Thymus (tissue), 11 donors: Measurements from ENCODE around the gene SLC30A3. TPM values are rescaled to one million over a fixed set of nuclear protein-coding genes. Genes with fewer than 3 reads are reported as not detected.

ENCODE experiments used
- DNase-seq, 9 donors: peaks; one replicate each; pipeline ENCODE4 v3.0.0-alpha.2; 2013; ENCODE audit warnings: low spot score in 9 of 9, low read depth in 6 of 9, missing footprints in 1 of 9
- H3K27ac ChIP-seq, 2 donors: one replicate each; pipeline ENCODE4 v1.5.1; 2013; ENCODE audit warnings: control low read depth in 1 of 2, low read depth in 1 of 2, low read length in 1 of 2, mild to moderate bottlenecking in 1 of 2, moderate library complexity in 1 of 2
- H3K27me3 ChIP-seq, 2 donors: one replicate each; pipeline ENCODE4 v1.5.1; 2013; ENCODE audit warnings: low read length in 1 of 2; ENCODE audit not compliant: control insufficient read depth in 2 of 2, insufficient read depth in 1 of 2
- H3K36me3 ChIP-seq, 2 donors: one replicate each; pipeline ENCODE4 v1.5.1; 2013; ENCODE audit warnings: low read length in 1 of 2, mild to moderate bottlenecking in 1 of 2, moderate library complexity in 1 of 2; ENCODE audit not compliant: control insufficient read depth in 2 of 2, insufficient read depth in 2 of 2
- H3K4me1 ChIP-seq, 2 donors: one replicate each; pipeline ENCODE4 v1.5.1; 2013; ENCODE audit warnings: low read length in 2 of 2; ENCODE audit not compliant: control insufficient read depth in 2 of 2, insufficient read depth in 2 of 2
- H3K4me3 ChIP-seq, 2 donors: one replicate each; pipeline ENCODE4 v1.5.1; 2013; ENCODE audit warnings: low read length in 2 of 2, control low read depth in 1 of 2, mild to moderate bottlenecking in 1 of 2
- H3K9me3 ChIP-seq, 2 donors: one replicate each; pipeline ENCODE4 v1.5.1; 2013; ENCODE audit warnings: low read length in 1 of 2, mild to moderate bottlenecking in 1 of 2; ENCODE audit not compliant: control insufficient read depth in 2 of 2, insufficient read depth in 1 of 2
- whole genome bisulfite sequencing: extraction: QIAGEN DNeasy Blood & Tissue Kit; methylation state at CpG from one replicate; pipeline ENCODE4 v1.1.7; 2013; 5-methylcytosine and 5-hydroxymethylcytosine counted together
- polyA plus RNA-seq: library from polyadenylated mRNA; stranded (reverse); fragments of 200-250 nt; gene quantifications from one replicate; pipeline ENCODE4 v1.2.3, GENCODE V29; 2013
- total RNA-seq: library from RNA; stranded (reverse); fragments of 120-200 nt; gene quantifications from one replicate; pipeline ENCODE4 v1.2.4, GENCODE V29; 2013
- donor health status: healthy.

The SLC30A3 gene
- total and polyA plus RNA-seq, 2 donors: 0.05 to 0.18 TPM

DNA sequence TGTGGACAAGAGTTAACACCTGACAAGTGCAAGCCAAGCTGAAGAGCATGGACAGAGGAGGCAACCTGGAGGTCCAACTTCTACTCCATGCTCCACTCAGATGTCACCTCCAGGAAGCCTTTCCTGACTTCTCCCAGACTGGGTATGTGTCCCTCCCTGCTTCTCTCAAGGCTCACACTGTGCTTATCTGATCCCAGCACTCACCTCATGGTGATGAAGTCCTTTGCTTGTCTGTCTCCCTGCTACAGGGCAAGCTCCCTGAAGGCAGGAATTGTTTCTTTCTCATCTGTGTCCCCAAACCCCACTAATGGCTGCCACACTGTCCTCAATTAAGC is 2.7 kb upstream of the SLC30A3 start:
- Histone ChIP-seq H3K27ac (no peak overlapping the region), H3K36me3 (no peaks in the 10 kb centered on the region), H3K27me3 (peaks cover 57 to 91% of the 10 kb centered on the region in 2 donors), H3K4me3 (no peak overlapping the region), H3K9me3 (no peaks in the 10 kb centered on the region), H3K4me1 (peaks cover 13 to 25% of the 10 kb centered on the region in 2 donors)
- no peak for DNase-seq

DNA sequence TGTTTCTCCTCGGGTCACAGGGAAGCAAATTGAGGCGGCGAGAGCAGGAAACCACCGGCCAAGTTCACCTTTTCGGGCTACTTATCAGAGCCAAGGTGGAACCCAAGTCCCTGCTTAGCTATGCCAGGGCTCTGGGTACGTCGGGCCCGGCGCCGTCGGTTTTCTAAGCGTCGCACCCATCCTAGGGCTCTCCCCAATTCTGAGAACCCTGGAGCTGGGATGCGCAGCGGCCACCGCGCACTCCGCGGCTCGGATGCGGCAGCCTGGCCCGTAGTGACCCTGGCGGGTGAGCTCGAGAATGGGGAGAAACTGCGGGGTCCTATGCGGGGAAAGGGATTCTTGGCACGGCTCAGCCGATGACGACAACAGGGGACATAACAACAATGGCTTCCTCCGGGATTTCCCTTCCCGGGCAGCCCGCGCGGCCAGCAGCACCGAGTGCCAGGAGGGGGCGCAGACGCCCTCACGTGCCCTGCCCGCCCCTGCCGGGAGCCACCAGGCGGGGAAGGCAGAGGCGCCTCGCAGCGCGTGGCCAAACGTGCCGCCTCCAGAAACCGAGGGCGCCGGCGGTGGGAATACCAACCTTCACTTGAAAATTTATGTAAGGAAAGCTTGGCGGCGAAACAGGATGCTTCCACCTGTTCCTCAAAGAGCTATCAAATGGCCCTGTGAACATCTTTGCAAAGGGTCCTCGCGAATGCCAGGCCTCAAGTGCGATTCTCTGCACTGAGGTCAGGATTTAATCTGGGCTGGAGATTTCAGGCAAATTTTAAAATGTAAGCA is 2.1 kb upstream of the SLC30A3 start:
- WGBS: 6% methylated on average over 56 of the region's 56 CpGs
- no peak overlapping the region for H3K27ac ChIP-seq
- H3K27me3 ChIP-seq: peaks cover 62 to 94% of the 10 kb centered on the region in 2 donors
- peaks cover 13 to 25% of the 10 kb centered on the region in 2 donors for H3K4me1 ChIP-seq
- H3K36me3 ChIP-seq: no peaks in the 10 kb centered on the region
- DNase-seq: peak in 4 of 9 donors; percentile 10 to 56 (median 41)
- H3K4me3 ChIP-seq: peak overlapping the region in 1 of 2 donors; percentile 36
- no peaks in the 10 kb centered on the region for H3K9me3 ChIP-seq

DNA sequence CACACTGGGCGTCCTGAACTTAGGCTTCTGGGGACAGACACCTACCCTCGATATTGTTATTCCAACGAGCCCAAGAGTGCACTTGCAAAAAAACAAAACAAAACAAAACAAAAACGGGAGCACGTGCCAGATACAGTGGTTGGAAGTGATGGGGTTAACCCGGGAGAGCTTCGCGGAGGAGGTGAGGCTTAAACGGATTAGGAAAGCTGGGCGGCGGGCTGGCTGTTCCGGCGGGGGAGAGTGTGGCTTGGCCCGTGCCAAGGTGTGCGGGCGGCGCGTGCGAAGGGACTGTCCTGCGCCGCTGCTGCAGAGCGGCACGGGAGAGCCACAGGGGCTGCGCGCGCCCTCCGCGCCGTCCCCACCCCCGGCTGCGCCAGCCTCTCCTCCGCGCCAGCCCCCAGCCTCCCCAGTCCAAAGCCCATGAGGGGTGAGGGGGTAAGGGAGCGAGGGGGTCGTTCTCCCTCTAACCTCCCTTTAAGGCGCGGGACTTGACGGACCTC is 1.5 kb upstream of the SLC30A3 start:
- WGBS: 2% methylated on average over 38 of the region's 38 CpGs

DNA sequence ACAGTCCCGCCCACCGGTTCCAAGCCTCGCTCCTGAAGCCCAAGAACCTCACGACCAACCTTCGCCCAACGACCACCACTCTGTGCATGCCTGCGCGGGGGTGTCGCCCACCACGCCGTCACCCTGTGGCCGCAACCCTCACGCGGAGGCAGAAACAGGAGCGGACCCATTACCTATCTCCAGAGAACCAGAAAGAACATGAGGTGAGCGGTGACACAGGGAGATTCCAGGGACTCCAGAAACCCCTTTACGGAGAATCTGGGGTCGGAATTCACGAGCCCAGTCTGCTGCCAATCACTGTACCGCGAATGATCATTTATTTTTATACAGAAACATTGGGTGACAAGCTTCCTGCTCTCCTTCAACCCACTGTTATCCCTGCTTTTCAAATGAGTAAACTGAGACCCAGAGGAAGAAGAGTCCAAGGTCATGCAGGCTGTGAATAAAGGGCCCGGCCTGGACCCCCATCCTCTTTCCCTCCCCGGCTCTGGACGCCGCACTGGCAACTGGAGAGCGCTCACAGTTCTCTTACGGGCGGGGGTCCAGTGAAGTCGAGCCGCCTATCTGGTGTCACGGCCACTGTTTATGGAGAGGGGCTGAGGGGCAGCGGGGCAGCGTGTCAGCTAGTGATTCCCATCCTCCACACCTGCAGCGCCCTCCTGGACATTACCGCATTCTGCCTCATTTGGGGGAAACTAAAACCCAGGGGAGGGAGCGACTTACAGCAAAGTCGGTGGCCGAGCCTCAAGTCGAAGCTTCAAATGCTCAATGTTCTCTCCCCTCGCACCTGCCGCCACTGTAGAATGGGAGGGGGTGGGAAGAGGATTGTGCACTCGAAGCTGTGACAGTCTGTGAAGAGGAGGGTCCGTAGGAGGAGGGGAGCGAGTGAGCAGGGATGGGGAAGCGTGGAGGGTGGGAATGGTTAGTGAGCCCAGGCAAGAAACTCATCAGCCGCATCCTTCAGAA is 723 bp upstream of the SLC30A3 start:
- H3K36me3 ChIP-seq: no peaks in the 10 kb centered on the region
- peaks cover 68 to 95% of the 10 kb centered on the region in 2 donors for H3K27me3 ChIP-seq

More for the DNA sequence above, 1.5 kb upstream of the SLC30A3 start:
- Histone ChIP-seq H3K4me3 (peak overlapping the region in 1 of 2 donors; percentile 36), H3K27me3 (peaks cover 68 to 95% of the 10 kb centered on the region in 2 donors), H3K9me3 (no peaks in the 10 kb centered on the region), H3K4me1 (peaks cover 13 to 25% of the 10 kb centered on the region in 2 donors), H3K36me3 (no peaks in the 10 kb centered on the region), H3K27ac (peak overlapping the region in 1 of 2 donors; percentile 31)
- DNase-seq: no peak

GRCh38 chr2:27261926-27262298 is 935 bp downstream of the SLC30A3 start:
- Histone ChIP-seq H3K4me3 (peak overlapping the region in 1 of 2 donors; percentile 54), H3K36me3 (no peaks in the 10 kb centered on the region), H3K27me3 (peaks cover 68 to 98% of the 10 kb centered on the region in 2 donors), H3K27ac (no peak overlapping the region), H3K4me1 (peaks cover 13 to 25% of the 10 kb centered on the region in 2 donors), H3K9me3 (no peaks in the 10 kb centered on the region)
- DNase-seq: no peak
- WGBS: 7% methylated on average over 40 of the region's 40 CpGs

More for the DNA sequence above, 723 bp upstream of the SLC30A3 start:
- WGBS: 4% methylated on average over 46 of the region's 46 CpGs
- no peak overlapping the region for H3K27ac ChIP-seq
- H3K4me3 ChIP-seq: peak overlapping the region in 1 of 2 donors; percentile 54
- peak in 1 of 9 donors; percentile 16 for DNase-seq
- peaks cover 13 to 25% of the 10 kb centered on the region in 2 donors for H3K4me1 ChIP-seq
- H3K9me3 ChIP-seq: no peaks in the 10 kb centered on the region

GRCh38 chr2:27261241-27261925 is 1.5 kb downstream of the SLC30A3 start:
- no peak overlapping the region for H3K27ac ChIP-seq
- no peak for DNase-seq
- H3K4me3 ChIP-seq: no peak overlapping the region
- WGBS: 63% methylated on average over 11 of the region's 11 CpGs
- H3K27me3 ChIP-seq: peaks cover 70 to 98% of the 10 kb centered on the region in 2 donors
- peaks cover 13 to 25% of the 10 kb centered on the region in 2 donors for H3K4me1 ChIP-seq
- no peaks in the 10 kb centered on the region for H3K9me3 ChIP-seq
- H3K36me3 ChIP-seq: no peaks in the 10 kb centered on the region

- H3K4me1 ChIP-seq: peaks cover 4 to 5% of the 10 kb centered on the region in 2 donors
- no peaks in the 10 kb centered on the region for H3K9me3 ChIP-seq
- H3K27ac ChIP-seq: no peak overlapping the region
- WGBS: 94% methylated on average over 8 of the region's 8 CpGs
- no peak overlapping the region for H3K4me3 ChIP-seq
- DNase-seq: no peak
- H3K27me3 ChIP-seq: peaks cover 38 to 89% of the 10 kb centered on the region in 2 donors
- H3K36me3 ChIP-seq: no peaks in the 10 kb centered on the region
Measured at GRCh38 chr2:27258051-27258450, 4.8 kb downstream of the SLC30A3 start.

- Histone ChIP-seq H3K36me3 (no peaks in the 10 kb centered on the region), H3K27me3 (peaks cover 27 to 80% of the 10 kb centered on the region in 2 donors), H3K9me3 (no peaks in the 10 kb centered on the region), H3K4me1 (peaks cover 0 to 4% of the 10 kb centered on the region in 2 donors), H3K4me3 (no peak overlapping the region), H3K27ac (no peak overlapping the region)
- WGBS: 86% methylated on average over 7 of the region's 7 CpGs
- no peak for DNase-seq
Measured at GRCh38 chr2:27256855-27257454, 5.9 kb downstream of the SLC30A3 start.
